ENCODE results near the gene AHNAK2. TPM values are rescaled to one million over a fixed set of nuclear protein-coding genes. Genes with fewer than 3 reads are reported as not detected.

Gene AHNAK2
- total and polyA plus RNA-seq, 9 of the 15 experiments (the other 6 are each of a cell fraction or from before 2014, with no cell fraction given) = 0.04 to 0.09 (median 0.04) TPM; not detected in 6

GRCh38 chr14:104977681-104978653, at the start of gene AHNAK2 (continued):
- TF ChIP-seq DEAF1 (CRISPR knock-in tag; IDR thresholded peaks at IDR 0.05) = no peak
- no peak for TF ChIP-seq ARID3A (IDR thresholded peaks at IDR 0.05; ENCODE audit: borderline replicate concordance, low read depth, low read length)
- no peak for TF ChIP-seq HCFC1 (IDR thresholded peaks at IDR 0.05; ENCODE audit: low read depth, low read length)
- no peak for TF ChIP-seq PYGO2 (tag; IDR thresholded peaks at IDR 0.05)
- no peak for TF ChIP-seq SMARCB1 (IDR thresholded peaks at IDR 0.05; ENCODE audit: insufficient read length, low read depth)
- no peak for TF ChIP-seq HNRNPUL1 (IDR thresholded peaks at IDR 0.05; ENCODE audit: low read length)
- TF ChIP-seq CBX1 (IDR thresholded peaks at IDR 0.05; ENCODE audit: low read depth) = no peak
- no peak for TF ChIP-seq GATA2 (CRISPR knock-in tag; IDR thresholded peaks at IDR 0.05)
- no peak for TF ChIP-seq ZNF197 (CRISPR knock-in tag; IDR thresholded peaks at IDR 0.05; ENCODE audit: low read depth)
- TF ChIP-seq CREB1 (IDR thresholded peaks at IDR 0.05) = no peak
- no peak for TF ChIP-seq CREB1 (CRISPR knock-in tag; IDR thresholded peaks at IDR 0.05)
- no peak for TF ChIP-seq FOXP4 (CRISPR knock-in tag; IDR thresholded peaks at IDR 0.05; ENCODE audit: borderline replicate concordance)
- TF ChIP-seq ATF3 (IDR thresholded peaks at IDR 0.05) = no peak
- no peak for TF ChIP-seq ATF3 (CRISPR knock-in tag; conservative IDR thresholded peaks at IDR 0.05)
- TF ChIP-seq PRDM10 (IDR thresholded peaks at IDR 0.05; ENCODE audit: partially characterized antibody) = no peak
- TF ChIP-seq L3MBTL2 (IDR thresholded peaks at IDR 0.05) = no peak

All from K562 (cell line).